GM18519 (cell line): ENCODE results near the gene RASSF7.

ENCODE experiments used
- ATAC-seq: cut with Tn5 transposase; IDR thresholded peaks from one replicate; pipeline ENCODE4 v1.9.1; 2021; ENCODE audit warnings: mild to moderate bottlenecking, moderate library complexity; ENCODE audit not compliant: unreplicated experiment, low FRiP score

The RASSF7 gene

DNA sequence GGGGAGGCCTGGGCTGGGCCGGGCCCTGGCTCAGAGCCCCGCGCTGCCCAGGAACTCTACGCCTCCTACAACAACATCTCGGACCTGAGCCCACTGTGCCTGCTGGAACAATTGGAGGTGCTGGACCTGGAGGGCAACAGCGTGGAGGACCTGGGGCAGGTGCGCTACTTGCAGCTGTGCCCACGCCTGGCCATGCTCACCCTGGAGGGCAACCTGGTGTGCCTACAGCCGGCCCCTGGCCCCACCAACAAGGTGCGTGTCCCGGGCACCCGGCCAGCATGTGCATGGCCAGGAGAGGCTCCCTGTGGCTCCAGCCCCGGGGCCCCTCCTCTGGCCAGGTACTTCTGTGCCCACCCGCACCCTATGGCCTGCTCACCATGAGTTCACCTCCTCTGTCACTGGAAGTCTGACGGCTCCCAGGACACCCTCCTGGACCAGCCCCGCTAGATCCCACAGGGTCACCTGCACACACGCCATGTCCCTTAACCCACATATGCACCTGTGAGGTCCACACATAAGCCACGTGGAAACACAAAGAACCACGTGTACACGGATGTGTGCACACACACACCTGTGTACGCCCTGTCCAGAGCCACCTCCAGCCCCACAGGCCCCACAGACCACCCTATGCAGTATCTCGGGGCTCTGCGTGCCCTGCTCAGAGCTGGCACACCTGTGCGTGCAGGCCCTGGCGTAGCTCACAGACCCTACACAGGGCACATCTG, 10.6 kb upstream of the RASSF7 start:
- ATAC-seq = no peak

GRCh38 chr11:550746-551085, 10.1 kb upstream of the RASSF7 start:
- no peak for ATAC-seq

- ATAC-seq = no peak
Measured at GRCh38 chr11:551131-551530, 9.6 kb upstream of the RASSF7 start.

GRCh38 chr11:551596-551995, 9.2 kb upstream of the RASSF7 start:
- no peak for ATAC-seq

DNA sequence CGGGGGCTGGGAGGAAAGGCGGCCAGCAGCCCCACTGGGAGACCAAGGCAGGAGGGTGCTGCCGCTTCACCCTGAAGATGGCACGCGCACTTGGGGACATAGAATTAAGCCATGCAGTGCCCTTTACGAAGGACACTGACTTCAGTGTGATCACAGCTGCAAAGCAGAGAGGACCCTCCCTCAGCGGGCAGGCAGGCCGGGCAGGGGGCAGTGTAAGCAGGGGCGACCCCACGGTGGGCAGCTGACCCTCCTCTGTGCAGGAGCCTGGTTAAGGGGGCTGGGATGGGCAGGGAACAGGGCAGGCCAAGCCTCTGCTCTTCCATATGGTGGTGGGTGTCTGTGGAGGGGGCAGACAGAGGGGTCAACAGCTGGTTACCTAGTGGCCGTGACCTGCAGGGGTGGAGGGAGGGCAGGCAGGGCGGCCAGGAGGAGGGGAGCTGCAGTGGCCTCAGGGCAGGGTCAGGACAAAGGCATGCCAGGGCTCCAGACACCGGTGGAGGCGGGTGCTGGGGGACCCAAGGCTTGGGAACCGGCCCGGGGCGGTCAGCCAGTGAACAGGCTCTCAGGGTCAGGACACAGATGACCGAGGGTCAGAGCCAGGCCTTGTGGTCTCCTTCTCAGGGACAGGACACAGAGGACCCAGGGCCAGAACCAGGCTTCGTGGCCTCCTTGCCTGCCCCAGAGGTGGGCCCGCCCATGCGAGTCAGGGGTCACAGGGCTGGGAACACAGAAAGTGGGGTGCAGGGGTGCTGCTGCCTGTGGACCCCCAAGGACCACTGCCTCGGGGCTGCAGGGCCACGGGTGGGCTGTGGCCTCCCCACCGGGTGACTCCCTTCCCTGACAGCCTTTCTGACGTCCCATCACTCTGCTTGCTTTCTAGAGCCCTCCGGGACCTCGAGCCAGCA, 7.4 kb upstream of the RASSF7 start:
- no peak for ATAC-seq

DNA sequence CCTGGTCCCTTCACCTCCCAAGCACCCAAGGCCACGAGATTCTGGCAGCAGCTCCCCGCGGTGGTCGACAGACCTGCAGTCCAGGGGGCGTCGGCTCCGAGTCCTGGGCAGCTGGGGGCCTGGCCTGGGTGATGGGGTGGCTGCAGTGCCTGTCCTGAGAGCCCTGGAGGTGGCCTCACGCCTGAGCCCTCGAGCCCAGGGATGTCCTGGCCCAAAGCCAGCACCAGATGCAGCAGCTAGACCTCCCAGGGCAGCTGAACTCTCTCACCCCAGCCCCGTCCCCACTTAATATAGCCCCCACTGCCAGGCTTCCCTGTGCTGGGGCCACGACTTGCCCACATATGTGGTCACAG, 6.8 kb upstream of the RASSF7 start:
- ATAC-seq = no peak

DNA sequence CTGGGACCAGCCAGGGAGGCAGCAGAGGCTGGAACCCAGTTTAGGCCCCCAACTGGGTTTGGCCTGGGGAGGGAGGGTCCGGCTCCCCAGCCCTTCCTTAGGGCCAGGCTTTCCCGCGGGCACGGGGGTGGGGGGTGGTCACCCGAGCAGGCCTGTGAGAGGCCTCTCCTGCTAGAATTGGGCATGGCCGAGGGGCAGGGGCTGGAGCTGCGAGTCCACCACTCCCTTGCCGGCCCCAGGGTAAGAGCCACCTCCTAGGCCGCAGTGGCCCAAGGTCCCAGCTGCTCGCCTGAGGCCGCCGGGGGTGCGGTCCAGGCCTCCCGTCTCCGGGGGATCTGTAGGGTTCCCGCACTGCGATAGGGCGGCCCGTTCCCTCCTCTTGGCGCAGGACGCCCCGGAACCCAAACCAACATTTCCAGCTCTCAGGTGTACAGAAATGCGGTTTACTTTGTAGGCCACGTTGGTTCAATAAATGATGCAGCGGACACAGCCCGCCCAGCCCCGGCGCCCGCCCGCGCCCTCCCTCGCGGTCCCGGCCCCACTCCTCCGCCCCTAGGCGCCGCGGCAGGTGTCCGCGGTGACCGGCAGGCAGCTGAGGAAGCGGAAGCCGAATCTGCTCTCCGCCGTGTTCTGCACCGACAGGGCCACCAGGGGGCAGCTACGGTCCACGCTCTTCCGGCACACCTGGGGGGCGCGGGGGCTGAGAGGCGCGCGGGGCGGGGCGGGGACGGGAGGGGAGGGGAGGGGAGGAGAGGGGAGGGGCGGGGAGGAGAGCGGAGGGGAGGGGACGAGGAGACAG, 6.1 kb upstream of the RASSF7 start:
- ATAC-seq = no peak

DNA sequence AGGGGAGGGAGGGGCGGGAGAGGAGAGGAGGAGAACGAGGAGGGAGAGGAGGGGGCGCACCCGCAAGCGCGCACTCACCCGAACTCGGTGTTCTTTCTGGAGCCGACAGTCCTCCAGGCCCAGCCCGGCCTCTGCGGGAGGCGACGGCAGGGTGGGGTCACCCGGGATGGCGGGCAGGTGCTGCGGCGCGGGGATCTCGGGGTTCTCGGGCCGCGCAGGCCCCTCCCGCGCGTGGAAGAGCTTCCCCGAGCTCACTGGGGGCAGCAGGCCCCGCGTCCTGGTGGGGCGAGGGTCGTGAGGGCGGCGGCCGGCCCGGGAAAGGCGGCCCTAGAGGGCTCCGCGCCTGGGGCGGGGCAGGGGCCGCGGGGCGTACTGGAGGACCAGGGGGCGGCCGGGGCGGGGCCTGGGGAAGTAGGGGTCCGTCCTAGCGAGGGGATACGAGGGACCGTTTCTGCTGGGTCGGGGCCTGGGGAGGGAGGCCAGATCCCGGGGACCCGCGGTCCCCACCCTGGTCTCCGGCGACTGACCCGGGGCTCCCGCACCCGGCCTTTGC, 5.5 kb upstream of the RASSF7 start:
- no peak for ATAC-seq

DNA sequence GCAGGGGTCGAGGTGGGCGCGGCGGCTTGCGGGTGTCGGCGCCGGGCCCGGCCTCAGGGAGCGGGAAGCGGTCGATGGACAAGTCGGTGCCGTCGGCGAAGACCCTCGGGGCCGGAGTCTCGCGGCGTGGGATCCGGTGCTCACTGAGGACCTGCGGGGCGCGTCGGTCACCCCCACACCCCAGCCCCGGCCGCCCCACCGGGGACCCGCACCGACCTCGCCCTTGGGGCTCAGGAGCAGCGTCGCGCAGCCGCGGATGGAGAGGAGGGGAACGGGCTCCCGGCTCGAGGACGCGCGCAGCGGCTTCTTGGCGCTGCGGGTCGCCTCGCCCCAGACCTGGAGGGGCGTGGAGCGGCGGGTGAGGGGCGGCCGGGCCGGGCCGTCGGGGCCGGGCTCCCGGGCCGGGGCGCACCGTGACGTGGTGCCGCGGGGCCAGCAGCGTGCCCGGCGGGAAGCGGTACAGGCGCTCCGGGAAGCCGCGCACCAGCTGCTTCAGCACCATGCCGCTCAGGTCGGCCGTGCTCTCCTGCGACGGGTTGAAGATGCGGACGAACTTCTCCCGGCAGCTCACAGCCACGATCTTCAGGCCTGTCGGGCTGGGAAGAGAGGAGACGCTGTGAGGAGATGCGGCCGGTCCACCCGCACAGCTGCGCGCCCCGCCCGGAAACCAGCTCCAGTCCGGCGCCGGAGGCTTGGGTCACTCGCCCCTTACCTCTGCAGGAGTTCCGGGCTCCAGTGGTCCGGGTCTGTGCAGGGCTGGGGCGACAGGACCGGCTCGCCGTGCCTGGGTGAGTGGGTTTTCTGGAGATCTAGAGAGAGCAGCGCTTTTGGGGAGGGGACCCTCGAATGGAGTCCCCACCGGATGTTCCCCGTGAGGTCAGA, 4.7 kb upstream of the RASSF7 start:
- ATAC-seq = no peak

DNA sequence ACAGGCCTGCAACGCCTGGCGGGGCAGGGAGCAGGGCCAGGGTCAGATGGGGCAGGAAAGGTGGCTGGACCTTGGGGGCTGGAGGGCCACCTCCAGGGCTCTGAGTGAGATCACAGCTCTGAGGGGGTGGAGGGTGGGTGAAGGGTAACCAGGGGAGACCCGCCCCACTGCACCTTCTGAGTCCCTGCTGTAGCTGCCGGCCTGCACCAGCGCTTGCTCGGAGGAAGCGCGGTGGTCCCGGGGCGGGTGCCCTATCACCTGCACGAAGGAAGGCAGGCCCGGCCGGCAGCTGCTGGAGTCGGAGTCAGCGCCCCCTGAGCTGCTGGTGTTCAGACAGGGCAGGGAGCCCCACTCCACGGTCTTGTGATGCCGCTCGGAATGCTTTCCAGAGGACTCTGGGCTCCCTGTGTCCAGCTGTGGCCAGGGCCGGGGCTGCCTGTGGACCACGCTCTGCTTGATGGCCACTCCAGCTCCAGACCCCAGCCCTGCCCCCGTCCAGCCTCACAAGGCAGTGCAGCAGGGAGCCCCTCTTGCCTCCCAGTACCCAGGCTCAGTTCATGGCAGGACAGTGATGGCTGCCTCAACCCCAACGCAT, 4.0 kb upstream of the RASSF7 start:
- ATAC-seq = no peak

- no peak for ATAC-seq
Measured at GRCh38 chr11:557328-558132, 3.2 kb upstream of the RASSF7 start.

DNA sequence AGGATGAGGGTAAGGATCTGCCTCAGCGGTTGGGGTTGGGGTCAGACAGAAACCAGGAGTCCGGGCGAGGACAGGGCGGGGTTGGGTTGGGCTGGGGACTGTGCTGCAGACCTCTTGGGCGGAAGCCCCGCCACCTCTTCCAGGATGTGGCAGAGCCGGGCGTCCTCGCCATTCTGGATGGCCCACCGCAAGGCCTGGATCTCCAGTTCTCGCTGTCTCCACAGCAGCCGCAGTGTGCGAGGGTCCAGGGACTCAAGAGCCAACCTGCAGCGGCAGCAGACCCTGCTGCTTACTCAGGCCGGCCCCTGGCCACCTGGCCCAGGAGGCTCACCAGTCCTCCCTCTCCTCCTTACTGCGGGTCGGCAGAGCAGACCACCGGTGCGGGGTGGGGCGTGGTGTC, 2.3 kb upstream of the RASSF7 start:
- ATAC-seq = no peak

- ATAC-seq = no peak
Measured at GRCh38 chr11:559020-559620, 1.6 kb upstream of the RASSF7 start.

- ATAC-seq = no peak
Measured at GRCh38 chr11:559712-560304, 962 bp upstream of the RASSF7 start.

DNA sequence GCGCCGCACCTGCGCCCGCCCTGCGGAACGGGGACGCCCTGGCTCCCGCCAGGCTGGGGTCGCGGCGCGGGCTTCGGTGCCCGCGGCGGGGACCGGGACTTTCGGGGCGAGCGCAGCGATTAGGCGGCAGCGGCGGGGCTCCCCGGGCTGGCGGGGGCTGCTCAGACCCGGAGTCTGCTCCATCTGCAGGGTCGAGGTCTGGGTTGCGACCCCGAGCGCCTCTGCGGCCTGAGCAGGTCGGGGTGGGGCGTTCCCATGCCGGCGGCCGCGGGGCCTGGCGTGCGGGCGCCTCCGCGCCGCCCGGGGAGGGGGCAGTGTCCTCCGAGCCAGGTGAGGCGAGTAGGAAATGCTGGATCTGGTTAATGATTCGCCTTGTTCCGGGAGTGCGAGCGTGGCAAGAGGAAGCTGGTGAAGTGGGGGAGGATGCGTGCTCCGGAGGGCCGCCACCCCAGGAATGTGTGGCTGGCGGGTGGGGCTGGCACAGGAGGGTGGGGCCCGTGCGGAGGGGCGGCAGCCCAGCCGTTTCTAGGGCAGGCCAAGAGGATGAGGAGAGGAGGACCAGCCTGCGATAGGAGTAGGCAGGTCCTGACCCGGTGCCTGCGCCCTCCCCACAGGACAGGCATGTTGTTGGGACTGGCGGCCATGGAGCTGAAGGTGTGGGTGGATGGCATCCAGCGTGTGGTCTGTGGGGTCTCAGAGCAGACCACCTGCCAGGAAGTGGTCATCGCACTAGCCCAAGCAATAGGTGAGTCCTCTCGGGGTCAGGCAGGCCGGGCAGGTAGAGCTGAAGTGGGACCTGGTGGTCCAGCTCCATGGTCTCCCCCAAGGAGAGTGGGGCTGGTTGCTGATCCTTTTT, 606 bp downstream of the RASSF7 start:
- ATAC-seq = no peak

DNA sequence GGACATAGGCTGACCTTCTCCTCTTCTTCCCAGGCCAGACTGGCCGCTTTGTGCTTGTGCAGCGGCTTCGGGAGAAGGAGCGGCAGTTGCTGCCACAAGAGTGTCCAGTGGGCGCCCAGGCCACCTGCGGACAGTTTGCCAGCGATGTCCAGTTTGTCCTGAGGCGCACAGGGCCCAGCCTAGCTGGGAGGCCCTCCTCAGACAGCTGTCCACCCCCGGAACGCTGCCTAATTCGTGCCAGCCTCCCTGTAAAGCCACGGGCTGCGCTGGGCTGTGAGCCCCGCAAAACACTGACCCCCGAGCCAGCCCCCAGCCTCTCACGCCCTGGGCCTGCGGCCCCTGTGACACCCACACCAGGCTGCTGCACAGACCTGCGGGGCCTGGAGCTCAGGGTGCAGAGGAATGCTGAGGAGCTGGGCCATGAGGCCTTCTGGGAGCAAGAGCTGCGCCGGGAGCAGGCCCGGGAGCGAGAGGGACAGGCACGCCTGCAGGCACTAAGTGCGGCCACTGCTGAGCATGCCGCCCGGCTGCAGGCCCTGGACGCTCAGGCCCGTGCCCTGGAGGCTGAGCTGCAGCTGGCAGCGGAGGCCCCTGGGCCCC, 1.4 kb downstream of the RASSF7 start:
- ATAC-seq = no peak
